PC-9 (cell line): ENCODE results near the gene ZNF385B. TPM values are rescaled to one million over a fixed set of nuclear protein-coding genes. Genes with fewer than 3 reads are reported as not detected.

Experiments used
- BruUV-seq: library from RNA; stranded (reverse); fragments of 400-500 nt; replicated peaks from 2 replicates; lab custom pipeline; 2021; lab: Mats Ljungman, UMichigan
- CTCF ChIA-PET: fragments of 300-600 bp; sonication (Branson Sonifier 250); formaldehyde crosslinking; loops from one replicate; lab custom pipeline; 2022; ENCODE audit warnings: antibody characterized with exemption; lab: Charles Lee
- POLR2A ChIA-PET: fragments of 300-600 bp; sonication (Branson Sonifier 250); formaldehyde crosslinking; loops from one replicate; lab custom pipeline; 2022; ENCODE audit warnings: antibody characterized with exemption; ENCODE audit not compliant: unreplicated experiment; lab: Charles Lee
- DNase-seq, 2 experiments: peaks; one replicate each; pipeline versions ENCODE4 v3.0.0 to v3.0.0-alpha.2; 2015 to 2022; ENCODE audit warnings: mixed read lengths in 1 of 2
- H2AFZ ChIP-seq: fragments of 200-600 bp; sonication (generic); 2 replicates; pipeline ENCODE4 v1.8.1; 2017; ENCODE audit warnings: antibody characterized with exemption
- H3F3A ChIP-seq: fragments of 200-600 bp; sonication (generic); 2 replicates; pipeline ENCODE4 v1.8.1; 2017; ENCODE audit warnings: antibody characterized with exemption, mild to moderate bottlenecking, low read depth; ENCODE audit not compliant: insufficient read depth
- H3K27ac ChIP-seq: fragments of 200-600 bp; sonication (generic); 2 replicates; pipeline ENCODE4 v1.6.1; 2016; ENCODE audit warnings: mixed run types
- H3K27me3 ChIP-seq: fragments of 200-600 bp; sonication (generic); 2 replicates; pipeline ENCODE4 v1.6.1; 2016; ENCODE audit warnings: low read depth, mixed run types; ENCODE audit not compliant: insufficient read depth
- H3K36me3 ChIP-seq: fragments of 200-600 bp; sonication (generic); 2 replicates; pipeline ENCODE4 v1.6.1; 2016; ENCODE audit warnings: low read depth, mixed run types
- H3K4me1 ChIP-seq: fragments of 200-600 bp; sonication (generic); replicated peaks from 2 replicates; pipeline ENCODE4 v1.6.1; 2016; ENCODE audit warnings: mixed run types; ENCODE audit not compliant: insufficient read depth
- H3K4me2 ChIP-seq: fragments of 200-600 bp; sonication (generic); 2 replicates; pipeline ENCODE4 v1.6.1; 2017; ENCODE audit warnings: mixed run types
- H3K4me3 ChIP-seq: fragments of 200-600 bp; sonication (generic); 2 replicates; pipeline ENCODE4 v1.6.1; 2016; ENCODE audit warnings: mixed run types
- H3K79me2 ChIP-seq: fragments of 200-600 bp; sonication (generic); 2 replicates; pipeline ENCODE4 v1.6.1; 2017; ENCODE audit warnings: low read depth, mixed run types
- H3K9me2 ChIP-seq: fragments of 200-600 bp; sonication (generic); 2 replicates; pipeline ENCODE4 v1.8.1; 2017; ENCODE audit warnings: mild to moderate bottlenecking; ENCODE audit not compliant: insufficient read depth
- H3K9me3 ChIP-seq: fragments of 200-600 bp; sonication (generic); 2 replicates; pipeline ENCODE4 v1.8.1; 2016; ENCODE audit warnings: low read depth; ENCODE audit not compliant: insufficient read depth
- H4K20me1 ChIP-seq: fragments of 200-600 bp; sonication (generic); 2 replicates; pipeline ENCODE4 v1.8.1; 2017; ENCODE audit not compliant: insufficient read depth
- CTCF ChIP-seq: fragments of 200-600 bp; sonication (generic); conservative IDR thresholded peaks from 2 replicates; pipeline ENCODE4 v1.6.1; 2017; ENCODE audit warnings: mixed run types, antibody characterized with exemption, mild to moderate bottlenecking, moderate library complexity
- EZH2 ChIP-seq: fragments of 200-600 bp; sonication (generic); IDR thresholded peaks from 2 replicates; pipeline ENCODE4 v1.8.0; 2017; ENCODE audit warnings: antibody characterized with exemption, low read depth
- intact Hi-C: fragments of 100-400 bp; cut with micrococcal nuclease; formaldehyde crosslinking; loops from one replicate; pipeline ENCODE4 v1.10.0; 2022; ENCODE audit not compliant: unreplicated experiment
- total RNA-seq: library from RNA; stranded (reverse); gene quantifications from 2 replicates; pipeline ENCODE4 v1.2.3, GENCODE V29; 2021

Gene ZNF385B
- total RNA-seq, 1 experiment from 2014 or later, result 4.1 TPM

GRCh38 chr2:179768765-179769164 lies 92.6 kb downstream of the ZNF385B start:
- peaks cover 4% of the 10 kb centered on the region; the same call in 1 of the 2 replicates for H3K9me2 ChIP-seq
- H2AFZ ChIP-seq, result no peak overlapping the region
- no peak for DNase-seq
- no peak overlapping the region for H3K4me3 ChIP-seq
- H3F3A ChIP-seq, result no peaks in the 10 kb centered on the region
- H3K27me3 ChIP-seq, result no peaks in the 10 kb centered on the region
- ChIA-PET CTCF (no interaction called here), POLR2A (no interaction called here)
- intact Hi-C loops, result no loop called here
- H3K4me2 ChIP-seq, result no peak overlapping the region
- H4K20me1 ChIP-seq, result no peaks in the 10 kb centered on the region
- TF ChIP-seq CTCF (no peak), EZH2 (no peak)
- H3K27ac ChIP-seq, result no peak overlapping the region
- H3K9me3 ChIP-seq, result no peaks in the 10 kb centered on the region
- BruUV-seq, result no TSS peak
- no peaks in the 10 kb centered on the region for H3K4me1 ChIP-seq
- no peaks in the 10 kb centered on the region for H3K36me3 ChIP-seq
- H3K79me2 ChIP-seq, result no peaks in the 10 kb centered on the region

- TF ChIP-seq EZH2 (no peak), CTCF (no peak)
- no peaks in the 10 kb centered on the region for H3K9me3 ChIP-seq
- H3F3A ChIP-seq, result no peaks in the 10 kb centered on the region
- DNase-seq, result no peak
- ChIA-PET CTCF (no interaction called here), POLR2A (no interaction called here)
- no peak overlapping the region for H2AFZ ChIP-seq
- no TSS peak for BruUV-seq
- no peak overlapping the region for H3K4me3 ChIP-seq
- H3K27ac ChIP-seq, result no peak overlapping the region
- peaks cover 4% of the 10 kb centered on the region; the same call in 1 of the 2 replicates for H3K9me2 ChIP-seq
- no peak overlapping the region for H3K4me2 ChIP-seq
- no peaks in the 10 kb centered on the region for H3K36me3 ChIP-seq
- intact Hi-C loops, result no loop called here
- H4K20me1 ChIP-seq, result no peaks in the 10 kb centered on the region
- H3K79me2 ChIP-seq, result no peaks in the 10 kb centered on the region
- no peaks in the 10 kb centered on the region for H3K27me3 ChIP-seq
- no peaks in the 10 kb centered on the region for H3K4me1 ChIP-seq
These were observed 95.7 kb downstream of the ZNF385B start for GRCh38 chr2:179765666-179766065.

GRCh38 chr2:179764710-179765109 lies 96.7 kb downstream of the ZNF385B start:
- Histone ChIP-seq H3K79me2 (no peaks in the 10 kb centered on the region), H4K20me1 (no peaks in the 10 kb centered on the region), H2AFZ (no peak overlapping the region), H3K4me2 (no peak overlapping the region), H3K4me1 (no peaks in the 10 kb centered on the region), H3K9me2 (peaks cover 4% of the 10 kb centered on the region; the same call in 1 of the 2 replicates), H3K27ac (no peak overlapping the region), H3K36me3 (no peaks in the 10 kb centered on the region), H3K4me3 (no peak overlapping the region), H3K9me3 (no peaks in the 10 kb centered on the region), H3F3A (no peaks in the 10 kb centered on the region), H3K27me3 (no peaks in the 10 kb centered on the region)
- no peak for DNase-seq
- intact Hi-C loops, result no loop called here
- BruUV-seq, result no TSS peak
- TF ChIP-seq CTCF (no peak), EZH2 (no peak)
- ChIA-PET CTCF (no interaction called here), POLR2A (no interaction called here)
